T-helper 1 cell treated with Interleukin-12 subunit alpha and Interleukin-12 subunit beta and Interleukin-4 antibody, amounts not matched to agents 30 ng/mL and 1 ng/mL, for 36 hours (primary cell): Measurements from ENCODE around the gene DAB2IP. TPM values are rescaled to one million over a fixed set of nuclear protein-coding genes. Genes with fewer than 3 reads are reported as not detected.

Experiments used
- intact Hi-C: fragments of 100-400 bp; cut with micrococcal nuclease; formaldehyde crosslinking; loops from one replicate; pipeline ENCODE4 v1.15.1; 2024
- total RNA-seq: library from RNA; stranded (reverse); gene quantifications from 2 replicates; pipeline ENCODE4 v1.2.3, GENCODE V29; 2022

The DAB2IP gene
- total RNA-seq, 1 donor from 2014 or later: 0.32 TPM

DNA sequence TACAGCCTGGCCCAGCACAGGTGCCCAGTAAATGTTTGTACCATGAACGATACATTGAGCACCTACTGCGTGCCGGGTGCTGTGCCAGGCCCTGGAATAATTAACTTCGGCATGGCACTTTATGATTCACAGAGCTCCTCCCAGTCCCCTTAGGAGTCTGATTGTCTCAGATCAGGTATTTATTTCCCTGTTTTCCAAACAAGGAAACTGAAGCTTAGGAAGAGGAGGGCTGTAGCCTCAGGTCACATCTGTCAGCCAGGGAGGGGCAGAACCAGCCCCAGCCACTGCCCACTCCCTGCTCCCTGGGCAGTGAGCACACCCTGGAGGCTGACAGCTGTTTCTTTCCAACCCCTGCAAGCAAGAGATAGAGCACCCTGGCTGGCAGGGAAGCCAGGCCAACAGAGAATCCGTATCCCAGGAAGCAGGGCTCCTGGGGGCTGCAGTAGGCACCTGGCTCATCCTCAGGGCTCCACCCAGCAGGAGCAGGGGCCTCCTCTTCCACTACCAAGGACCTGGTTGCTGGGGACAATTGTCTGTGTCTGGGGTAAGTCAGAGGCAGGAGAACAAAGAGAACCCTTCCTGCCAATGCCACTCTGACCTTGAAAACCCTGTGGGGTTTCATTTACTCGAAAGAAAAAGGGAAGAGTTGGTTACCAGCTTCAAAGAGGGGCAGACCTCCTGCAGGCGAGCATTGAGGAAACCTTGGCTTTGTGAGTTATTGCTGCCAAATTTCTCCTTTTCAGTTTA lies 69.0 kb downstream of the DAB2IP start:
- intact Hi-C loops: no loop called here

DNA sequence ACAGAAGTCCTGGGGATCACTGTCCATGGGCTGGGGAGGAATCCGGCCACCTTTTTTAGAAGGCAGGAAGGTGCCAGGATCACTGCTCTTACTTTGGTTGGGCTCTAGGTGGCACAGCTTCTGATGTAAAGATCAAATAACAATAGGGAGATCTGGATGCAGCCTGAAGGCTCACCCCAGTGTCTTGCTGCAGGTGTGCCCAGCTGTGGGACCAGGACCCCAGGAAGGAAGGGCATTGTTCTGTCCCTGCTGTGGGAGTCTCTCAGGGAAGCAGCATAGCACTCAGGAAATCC lies 69.6 kb downstream of the DAB2IP start:
- intact Hi-C loops: no loop called here

DNA sequence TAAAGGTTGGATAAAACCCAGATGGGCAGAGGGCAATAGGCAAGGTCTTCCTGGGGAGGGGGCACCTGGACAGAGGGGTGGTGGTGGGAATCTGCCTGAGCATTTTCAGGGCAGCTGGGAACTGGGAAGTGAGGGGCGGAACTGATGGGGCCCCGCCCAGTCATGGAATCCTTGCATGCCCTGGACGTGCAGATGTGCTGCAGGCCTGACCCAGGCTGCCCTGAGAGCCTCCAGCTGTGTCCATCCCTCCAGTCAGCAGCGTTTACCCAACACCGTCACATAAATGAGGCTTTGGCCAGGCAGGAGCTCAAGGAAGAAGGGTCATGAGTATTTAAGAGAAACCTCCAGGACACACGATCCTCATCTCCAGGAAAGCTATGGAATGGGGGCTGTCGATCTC lies 70.3 kb downstream of the DAB2IP start:
- intact Hi-C loops: no loop called here

DNA sequence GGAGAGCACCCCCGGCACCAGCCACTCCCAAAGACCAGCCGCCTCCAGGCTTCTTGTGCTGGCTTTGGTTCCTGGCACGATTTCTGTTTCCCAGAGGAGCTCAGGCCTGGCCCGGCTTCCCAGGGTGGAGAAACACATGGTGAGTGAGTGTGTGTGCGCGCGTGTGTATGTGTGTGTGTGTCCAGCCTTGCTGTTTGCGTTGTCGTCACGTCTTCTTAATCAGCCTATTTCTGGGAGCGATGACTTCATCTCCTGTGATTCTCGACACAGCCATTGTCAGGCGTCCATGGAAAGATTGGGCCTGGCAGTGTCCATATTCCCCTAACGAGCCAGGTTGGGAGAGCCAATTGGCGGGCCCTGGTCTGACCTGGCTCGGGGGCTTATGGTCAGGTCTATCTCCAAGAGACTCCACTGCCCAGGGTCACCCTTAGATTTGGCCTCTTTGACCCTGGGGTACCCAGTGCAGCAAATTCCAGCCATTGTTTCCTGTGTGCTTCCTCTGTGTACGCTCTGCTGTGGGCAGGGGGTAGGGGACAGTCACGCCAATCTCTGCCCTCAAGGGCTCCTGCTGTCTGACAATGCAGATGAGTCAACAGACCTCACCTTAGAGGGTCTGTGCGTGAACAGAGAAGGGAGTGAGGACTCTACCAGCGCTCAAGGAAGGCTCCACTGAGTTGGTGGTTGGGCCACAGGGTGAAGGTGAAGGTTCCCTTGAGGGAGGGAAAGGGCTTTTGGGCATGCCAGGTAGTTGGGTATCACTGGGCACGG lies 73.8 kb downstream of the DAB2IP start:
- intact Hi-C loops: no loop called here

DNA sequence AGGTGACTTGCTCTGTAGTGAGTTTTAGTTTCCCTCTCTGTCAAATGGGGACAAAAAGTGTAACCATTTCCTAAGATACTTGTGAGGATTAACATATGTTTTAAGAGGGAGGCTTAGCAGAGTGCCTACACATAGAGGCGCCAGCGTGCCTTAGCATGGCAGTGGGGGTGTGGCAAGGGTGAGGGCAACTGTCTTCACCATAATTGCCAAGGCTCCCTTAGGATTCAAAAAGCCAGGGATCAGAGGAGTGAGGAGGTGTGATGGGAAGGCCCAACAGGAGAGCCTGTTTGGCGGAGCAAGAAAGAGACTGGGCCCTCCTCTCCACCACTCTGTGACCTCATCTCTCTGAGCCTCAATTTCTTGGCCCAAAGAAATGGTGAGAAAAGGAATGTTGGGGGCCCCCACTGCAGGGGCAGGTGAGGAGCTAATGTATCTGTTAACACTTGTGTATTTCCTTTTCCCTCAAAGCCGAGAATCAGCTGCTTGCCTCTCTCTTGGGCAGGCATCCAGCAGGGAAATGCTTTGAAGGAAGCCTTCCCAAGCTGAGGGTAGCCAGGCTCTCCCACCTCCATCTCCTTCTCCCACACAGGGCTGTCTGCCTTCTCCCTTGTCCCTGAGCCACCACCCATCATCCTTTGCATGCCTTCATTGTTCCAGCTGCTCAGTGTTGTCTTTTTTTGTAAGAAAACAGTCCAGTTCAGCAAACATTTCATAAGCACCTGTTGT lies 76.0 kb downstream of the DAB2IP start:
- intact Hi-C loops: no loop called here

DNA sequence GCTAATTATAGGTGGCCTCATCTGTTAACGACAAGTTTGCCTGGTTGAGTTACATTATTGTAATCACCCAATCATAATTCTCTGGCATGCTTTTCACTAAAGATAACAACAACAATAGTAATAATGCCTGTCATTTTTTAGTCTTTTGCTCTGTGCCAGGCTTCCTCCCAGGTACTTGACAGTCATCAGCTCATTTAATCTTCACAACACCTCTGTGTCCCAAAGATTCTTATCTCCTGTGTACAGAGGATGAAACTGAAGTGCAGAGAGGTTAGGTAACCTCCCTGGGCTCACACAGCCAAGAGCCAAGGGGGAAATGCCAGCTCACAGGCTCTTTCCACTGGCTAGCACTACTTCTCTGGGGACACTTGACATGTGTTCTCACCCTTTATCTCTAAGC lies 77.5 kb downstream of the DAB2IP start:
- intact Hi-C loops: no loop called here

DNA sequence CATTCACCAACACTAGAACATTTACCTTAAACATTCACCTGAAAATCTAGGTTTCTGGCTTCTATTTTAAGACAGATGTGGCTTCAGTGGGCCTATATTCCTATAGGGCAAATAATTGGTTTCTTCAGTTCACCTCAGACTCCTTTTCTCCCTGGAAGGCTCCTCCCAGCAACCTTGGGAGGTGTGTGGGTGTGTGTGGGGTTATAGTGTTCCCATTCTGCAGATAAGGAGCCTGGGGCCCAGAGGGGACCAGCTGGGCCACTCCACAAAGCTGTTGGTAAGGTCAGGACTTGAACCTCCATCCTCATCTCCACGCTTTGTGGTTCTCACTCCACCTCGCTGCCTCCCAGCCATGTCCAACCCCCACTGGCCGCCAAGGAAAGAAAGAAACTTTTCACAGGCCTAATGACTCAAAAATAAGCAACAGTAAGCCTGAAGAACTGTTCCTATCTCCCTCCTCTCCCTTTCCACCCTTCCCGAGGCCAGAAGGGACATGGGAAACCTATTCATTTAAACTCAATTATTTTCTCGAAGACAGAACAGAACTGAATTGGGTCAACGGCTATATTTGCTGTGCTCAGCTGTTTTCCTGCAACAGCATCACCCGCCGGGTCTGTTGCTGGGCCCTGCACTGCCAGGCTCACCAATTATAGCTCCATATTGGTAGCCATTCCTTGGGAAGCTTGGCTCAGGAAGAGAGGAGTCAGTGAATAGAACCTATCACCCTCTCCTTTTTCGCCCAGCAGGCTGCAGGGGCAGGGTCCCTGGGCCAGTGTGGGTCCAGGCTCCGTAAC lies 78.5 kb downstream of the DAB2IP start:
- intact Hi-C loops: no loop called here

DNA sequence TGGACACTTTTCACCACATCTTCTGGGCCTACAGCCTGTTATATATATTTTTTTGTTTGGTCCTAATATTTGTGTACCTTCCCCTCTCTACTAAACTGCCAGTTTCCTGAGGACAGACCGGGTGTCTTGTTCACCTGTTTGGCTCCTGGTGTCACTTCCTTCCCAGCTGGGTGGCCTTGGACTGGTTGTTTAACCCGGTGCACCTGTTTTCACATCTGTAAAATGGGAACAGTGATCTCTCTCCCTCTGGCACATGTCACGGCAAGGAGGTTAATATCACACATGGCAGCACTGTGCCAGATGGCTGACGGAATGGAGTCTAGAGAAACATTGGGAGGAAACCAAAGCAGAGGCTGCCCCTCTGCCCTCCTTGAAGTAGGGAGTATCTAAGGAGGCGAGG lies 79.7 kb downstream of the DAB2IP start:
- intact Hi-C loops: no loop called here

DNA sequence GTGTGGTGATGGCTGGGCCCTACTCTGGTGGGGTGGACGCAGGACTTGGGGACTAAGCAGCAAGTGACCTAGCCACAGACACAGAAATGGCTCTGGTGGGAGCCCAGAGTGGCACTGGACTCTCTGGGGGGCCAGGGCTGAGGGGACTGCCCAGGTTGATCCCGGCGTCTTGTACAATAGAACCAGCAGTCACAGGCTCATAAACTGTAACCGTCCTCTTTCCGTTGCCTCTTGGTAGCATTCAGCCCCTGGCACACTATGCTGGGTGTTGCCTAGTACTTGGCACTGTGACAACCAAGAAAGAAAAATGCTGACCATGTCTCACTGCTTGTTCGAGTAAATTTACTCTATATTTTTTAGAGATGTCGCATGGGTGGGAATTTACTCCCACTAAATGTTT lies 80.5 kb downstream of the DAB2IP start:
- intact Hi-C loops: no loop called here

DNA sequence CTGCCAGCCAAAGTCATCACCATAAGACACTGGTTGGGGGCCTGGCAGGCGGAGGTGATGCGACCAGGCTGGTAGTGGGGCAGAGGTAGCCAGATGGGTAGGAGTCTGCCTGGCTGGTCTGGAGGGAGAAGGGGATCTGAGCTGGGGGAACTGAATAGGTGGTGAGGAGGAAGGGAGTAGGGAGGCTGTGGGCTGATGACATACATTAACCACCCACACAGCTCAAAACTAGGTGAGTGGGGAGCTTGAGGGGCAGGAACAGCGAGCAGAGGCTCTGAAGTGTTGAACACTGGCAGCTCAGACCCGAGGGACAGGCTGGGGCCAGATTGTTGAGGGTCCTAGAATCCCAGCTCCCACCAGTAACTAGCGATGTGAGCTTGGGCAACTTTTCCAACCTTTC lies 81.0 kb downstream of the DAB2IP start:
- intact Hi-C loops: no loop called here

DNA sequence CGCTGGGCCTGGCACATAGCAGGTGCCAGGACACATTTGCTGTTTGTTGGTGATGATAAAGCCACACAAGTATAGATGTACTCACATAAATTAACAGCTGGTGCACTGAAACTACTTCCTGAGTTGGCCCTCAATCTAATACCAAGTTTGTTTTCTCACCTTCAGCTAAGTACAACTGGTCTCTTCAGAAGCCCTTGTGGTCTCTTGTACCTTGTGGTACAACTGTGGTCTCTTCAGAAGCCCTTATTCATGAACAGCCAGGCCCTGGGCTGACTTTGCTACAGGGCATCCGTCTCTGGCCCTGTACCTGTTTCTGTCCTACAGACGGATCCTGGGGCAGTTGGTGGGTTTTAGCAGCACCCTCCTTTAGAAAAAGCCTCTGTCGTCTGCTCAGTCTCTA lies 81.5 kb downstream of the DAB2IP start:
- intact Hi-C loops: no loop called here

DNA sequence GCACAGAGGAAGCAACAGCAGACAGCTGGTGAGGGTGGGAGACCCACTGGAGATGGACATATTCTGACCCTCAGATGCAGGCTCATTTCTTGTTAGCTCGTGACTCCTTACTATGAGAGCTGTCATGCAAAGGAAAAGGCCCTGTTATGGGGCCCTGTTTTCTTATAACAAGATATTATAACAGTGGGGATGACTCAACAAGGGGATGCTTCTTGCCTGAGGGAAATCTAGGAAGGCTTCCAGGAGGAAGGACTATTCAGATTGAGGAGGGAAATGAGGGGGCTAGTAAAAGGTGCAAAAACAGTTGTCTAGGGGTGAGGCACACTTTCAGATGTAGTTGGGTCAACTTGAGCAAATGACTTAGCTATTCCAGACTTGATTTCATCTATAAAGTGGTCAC lies 83.0 kb downstream of the DAB2IP start:
- intact Hi-C loops: no loop called here

DNA sequence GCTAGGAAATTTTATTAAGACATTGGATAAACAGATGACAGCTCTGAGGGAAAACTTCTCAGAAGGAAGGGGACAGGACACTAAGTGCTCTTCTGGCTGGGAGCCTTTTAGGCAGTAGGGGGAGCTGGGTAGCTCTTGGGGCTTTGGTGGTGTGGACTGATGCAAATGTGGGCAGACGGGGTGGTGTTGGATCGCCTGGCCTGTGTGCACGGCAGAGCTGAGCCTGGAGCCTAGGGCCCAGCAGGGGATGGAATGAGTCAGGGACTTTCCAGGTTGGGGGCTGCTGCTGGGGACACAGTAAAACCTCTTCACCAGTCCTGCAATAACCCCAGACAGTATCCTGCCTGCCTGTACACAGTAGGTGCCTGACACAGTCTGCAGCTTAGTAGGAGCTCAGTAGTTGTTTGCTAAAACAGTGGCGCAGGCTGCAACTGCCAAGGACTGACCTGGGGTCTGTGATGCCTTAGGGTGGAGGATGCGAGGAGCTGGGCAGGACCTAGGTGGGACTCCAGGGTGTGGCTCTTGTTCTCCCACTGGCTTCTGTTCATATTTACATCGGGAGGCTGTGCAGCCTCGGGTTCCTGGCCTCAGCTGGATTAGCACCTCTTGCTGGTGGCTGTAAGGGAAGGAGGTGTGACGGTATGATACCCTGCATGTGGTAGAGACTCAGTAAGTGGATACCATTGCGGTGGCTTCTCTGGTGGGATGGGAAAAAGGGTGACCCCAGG lies 83.8 kb downstream of the DAB2IP start:
- intact Hi-C loops: loop anchor here (1.0 kb wide), 1 partner anchor 48 kb away; no protein-coding TSS in a partner anchor

DNA sequence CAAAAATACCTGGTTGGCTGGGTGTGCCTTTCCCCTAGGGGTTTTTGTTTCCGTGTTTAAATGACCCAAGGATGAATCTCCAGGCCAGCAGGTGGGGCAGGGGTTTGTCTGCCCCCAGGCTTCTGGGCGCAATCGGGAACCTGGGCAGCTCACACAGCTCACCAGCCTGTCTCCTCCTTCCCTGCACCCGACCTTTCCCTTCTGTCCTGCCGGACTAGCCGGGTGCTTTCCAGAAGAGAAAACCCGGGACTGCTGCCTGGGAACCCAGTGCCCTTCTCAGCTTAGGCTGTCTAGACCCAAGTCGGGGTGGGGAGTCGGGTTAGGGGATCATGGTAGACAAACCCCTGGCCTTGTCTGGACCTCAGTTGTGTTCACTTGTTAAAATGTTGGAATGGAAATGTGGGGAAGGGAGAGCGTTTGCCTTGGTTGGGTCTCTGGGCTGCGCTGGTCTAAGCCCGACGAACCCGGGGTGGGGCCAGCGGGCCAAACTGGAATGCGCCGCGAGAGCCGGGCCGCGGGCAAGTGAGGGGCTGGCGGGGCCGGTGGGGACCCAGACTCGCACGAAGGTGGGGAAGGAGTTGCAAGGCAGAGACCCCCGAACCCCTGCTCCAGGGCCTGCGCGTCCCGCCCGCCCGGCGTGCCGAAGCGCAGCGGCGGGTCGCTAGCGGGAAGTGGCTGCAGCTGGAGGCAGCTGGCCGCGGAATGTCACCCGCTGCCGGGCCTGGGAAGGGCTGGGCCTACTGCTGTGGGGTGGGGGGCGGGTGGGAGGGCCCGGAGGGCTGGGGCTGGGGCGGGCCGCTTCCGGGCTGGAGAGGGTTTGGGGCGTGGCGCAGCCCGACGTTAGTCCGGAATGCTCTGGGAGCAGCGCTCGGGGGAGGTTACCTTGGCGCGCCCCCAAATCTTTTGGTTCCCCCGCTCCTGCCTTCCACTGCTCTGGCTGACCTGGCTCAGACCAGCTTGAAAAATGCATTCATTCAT lies 84.6 kb downstream of the DAB2IP start:
- intact Hi-C loops: loop anchor here (1.0 kb wide), 1 partner anchor 49 kb away; no protein-coding TSS in a partner anchor

DNA sequence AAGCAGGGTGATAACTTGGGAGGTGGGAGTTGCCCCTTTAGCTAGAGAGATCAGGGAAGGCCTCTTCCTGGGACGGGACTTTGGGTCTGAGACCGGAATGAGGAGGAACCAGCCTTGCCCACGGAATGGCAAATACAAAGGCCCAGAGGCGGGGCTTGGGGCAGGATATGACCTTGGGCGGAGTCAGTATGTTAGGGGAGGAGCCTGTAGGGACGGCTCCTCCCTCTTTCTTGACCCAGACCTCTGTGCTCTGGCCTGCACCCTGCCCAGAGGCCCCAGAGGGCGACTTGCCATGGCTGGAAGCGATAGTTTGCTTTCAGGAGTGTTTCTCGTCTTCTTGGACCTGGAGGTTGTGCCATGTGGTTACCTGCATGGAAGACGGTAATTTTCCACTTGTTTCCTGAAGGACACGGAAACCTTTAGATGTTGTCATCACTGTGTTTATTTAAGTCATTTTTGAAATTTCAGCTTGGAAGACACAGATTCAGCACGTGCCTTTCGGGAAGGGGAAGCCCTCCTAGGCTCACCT lies 85.6 kb downstream of the DAB2IP start:
- intact Hi-C loops: no loop called here

DNA sequence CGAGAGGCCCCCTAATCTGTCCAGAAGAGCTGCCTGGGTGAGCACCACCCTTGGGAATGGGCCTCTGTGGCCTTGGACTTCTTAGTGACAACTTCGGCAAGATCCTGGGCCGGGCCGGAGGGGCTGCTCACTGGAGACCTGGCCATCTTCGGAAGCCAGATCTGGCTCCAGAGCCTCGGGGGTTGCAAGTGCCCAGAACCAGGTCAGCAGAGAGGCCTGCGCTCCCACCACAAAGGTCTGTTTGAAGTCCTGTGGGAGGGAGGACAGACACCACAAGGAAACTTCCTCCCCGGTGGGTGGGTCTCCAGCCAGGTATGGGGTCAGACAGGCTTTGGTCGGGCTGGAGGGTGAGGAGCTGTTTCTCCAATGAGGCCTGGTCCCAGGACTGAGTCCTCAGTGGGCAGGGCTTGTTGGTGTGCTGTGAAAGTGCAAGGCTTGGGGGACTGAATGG lies 86.1 kb downstream of the DAB2IP start:
- intact Hi-C loops: no loop called here

DNA sequence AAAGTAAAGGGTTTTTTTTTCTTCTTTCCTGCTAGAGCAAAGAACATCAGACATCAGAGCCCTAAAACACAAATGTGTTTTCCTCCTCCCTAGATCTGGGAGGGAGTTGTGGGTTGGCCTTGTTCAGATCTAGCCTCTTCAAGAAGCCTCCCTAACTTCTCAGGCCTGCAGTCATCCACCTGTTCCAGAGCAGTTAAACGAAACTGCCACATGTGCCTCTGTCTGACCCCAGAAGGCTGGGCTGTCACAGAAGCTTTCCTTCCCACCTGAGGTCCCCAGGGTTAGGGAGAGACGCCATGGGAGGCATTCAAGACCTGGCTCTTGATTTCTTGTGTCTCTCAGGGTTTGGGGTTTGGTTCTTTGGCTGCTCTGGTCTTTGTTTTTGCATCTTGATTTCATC lies 87.0 kb downstream of the DAB2IP start:
- intact Hi-C loops: no loop called here

DNA sequence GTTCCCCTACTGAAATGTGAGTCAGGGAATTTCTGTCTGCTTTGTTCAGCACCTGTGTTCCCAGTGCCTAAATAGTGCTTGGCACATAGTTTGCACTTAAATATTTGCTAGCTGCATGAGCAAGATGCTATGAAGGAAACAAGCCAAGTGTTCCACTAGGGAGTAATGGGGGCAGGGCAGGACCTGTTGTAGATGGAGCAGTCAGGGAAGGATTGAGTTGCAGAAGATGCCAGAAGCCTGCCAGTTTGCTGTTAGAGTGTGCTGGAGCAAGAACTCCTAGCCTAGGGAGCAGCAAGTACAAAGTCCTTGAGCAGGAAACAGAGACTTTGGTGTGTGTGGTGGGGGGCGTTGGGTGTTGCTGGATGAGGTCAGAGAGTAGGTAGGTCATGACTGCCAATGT lies 87.5 kb downstream of the DAB2IP start:
- intact Hi-C loops: no loop called here

DNA sequence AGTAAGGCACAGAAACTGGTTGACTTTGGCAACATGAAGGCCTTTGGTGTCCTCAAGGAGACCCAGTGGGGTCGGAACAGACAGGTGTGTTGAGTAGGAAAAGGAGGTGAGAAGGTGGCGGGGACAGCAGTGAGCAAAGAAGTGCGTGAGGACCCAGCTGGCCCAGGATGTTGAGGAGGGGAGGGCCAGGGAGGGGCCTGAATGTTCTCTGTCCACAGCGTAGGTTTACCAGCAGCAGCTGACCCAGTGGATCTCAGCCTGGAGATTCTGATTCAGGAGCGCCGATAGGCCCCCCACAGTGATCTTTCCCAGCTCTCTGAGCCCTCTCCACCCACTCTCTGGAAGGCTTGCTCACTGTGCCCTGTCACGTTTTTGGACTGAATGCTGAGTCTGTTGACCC lies 88.5 kb downstream of the DAB2IP start:
- intact Hi-C loops: no loop called here
